KMS-11 (cell line): ENCODE results near the gene IL1R1.

Source experiments
- H2AFZ ChIP-seq: fragments of 200-600 bp; sonication (generic); 2 replicates; pipeline ENCODE4 v1.6.1; 2016; ENCODE audit warnings: antibody characterized with exemption, mixed run types, low read depth
- H3K27ac ChIP-seq: fragments of 200-600 bp; sonication (generic); 2 replicates; pipeline ENCODE4 v1.6.1; 2016; ENCODE audit warnings: mild to moderate bottlenecking, mixed run types
- H3K27me3 ChIP-seq: fragments of 200-600 bp; sonication (generic); 2 replicates; pipeline ENCODE4 v1.6.1; 2017; ENCODE audit warnings: mild to moderate bottlenecking, low read depth, mixed run types, moderate library complexity; ENCODE audit not compliant: insufficient read depth
- H3K36me3 ChIP-seq: fragments of 200-600 bp; sonication (generic); 2 replicates; pipeline ENCODE4 v1.6.1; 2017; ENCODE audit warnings: mild to moderate bottlenecking, mixed run types; ENCODE audit not compliant: insufficient read depth
- H3K4me1 ChIP-seq: fragments of 200-600 bp; sonication (generic); 2 replicates; pipeline ENCODE4 v1.6.1; 2016; ENCODE audit warnings: mild to moderate bottlenecking, low read depth, mixed run types; ENCODE audit not compliant: poor library complexity, severe bottlenecking
- H3K4me2 ChIP-seq: fragments of 200-600 bp; sonication (generic); 2 replicates; pipeline ENCODE4 v1.7.0; 2016; ENCODE audit warnings: mild to moderate bottlenecking, mixed run types
- H3K4me3 ChIP-seq: fragments of 200-600 bp; sonication (generic); IDR thresholded peaks from 2 replicates; pipeline ENCODE4 v1.6.1; 2017; ENCODE audit warnings: low read depth, low read length, mixed read lengths; ENCODE audit not compliant: insufficient read depth
- H3K79me2 ChIP-seq: fragments of 200-600 bp; sonication (generic); 2 replicates; pipeline ENCODE4 v1.6.1; 2016; ENCODE audit warnings: low read depth, mixed run types; ENCODE audit not compliant: insufficient read depth
- H3K9ac ChIP-seq: fragments of 200-600 bp; sonication (generic); 2 replicates; pipeline ENCODE4 v1.6.1; 2016; ENCODE audit warnings: mild to moderate bottlenecking, mixed run types
- H4K20me1 ChIP-seq: fragments of 200-600 bp; sonication (generic); 2 replicates; pipeline ENCODE4 v1.6.1; 2016; ENCODE audit warnings: mild to moderate bottlenecking, mixed run types; ENCODE audit not compliant: insufficient read depth
- CTCF ChIP-seq: fragments of 200-600 bp; sonication (generic); conservative IDR thresholded peaks from 2 replicates; pipeline ENCODE4 v1.6.1; 2017; ENCODE audit warnings: low read depth, mild to moderate bottlenecking, antibody characterized with exemption, low read length, moderate library complexity, mixed read lengths

The IL1R1 gene

GRCh38 chr2:102141970-102142828 lies at the start of gene IL1R1:
IL1R1 (plus strand) TSS chr2:102142746; CDS start chr2:102157725, 14,979 bp downstream.
- Histone ChIP-seq H3K4me1 (no peaks in the 10 kb centered on the region), H3K4me2 (no peak within 1 kb of the TSS), H4K20me1 (no peaks in the 10 kb centered on the region), H3K79me2 (no peaks in the 10 kb centered on the region), H3K27ac (no peak within 1 kb of the TSS), H3K27me3 (no peaks in the 10 kb centered on the region), H2AFZ (no peak within 1 kb of the TSS), H3K4me3 (no peak within 1 kb of the TSS), H3K36me3 (no peaks in the 10 kb centered on the region), H3K9ac (no peak within 1 kb of the TSS)
- no peak for TF ChIP-seq CTCF

- Histone ChIP-seq H3K4me3 (no peak overlapping the region), H3K27me3 (no peaks in the 10 kb centered on the region), H4K20me1 (no peaks in the 10 kb centered on the region), H3K4me1 (no peaks in the 10 kb centered on the region), H3K27ac (no peak overlapping the region), H3K36me3 (no peaks in the 10 kb centered on the region), H3K4me2 (no peak overlapping the region), H2AFZ (no peak overlapping the region), H3K9ac (no peak overlapping the region), H3K79me2 (no peaks in the 10 kb centered on the region)
- no peak for TF ChIP-seq CTCF
These were observed 48.9 kb upstream of the IL1R1 start for GRCh38 chr2:102093662-102094061.

- Histone ChIP-seq H4K20me1 (no peaks in the 10 kb centered on the region), H3K27me3 (no peaks in the 10 kb centered on the region), H3K27ac (no peak overlapping the region), H2AFZ (no peak overlapping the region), H3K36me3 (no peaks in the 10 kb centered on the region), H3K9ac (no peak overlapping the region), H3K4me3 (no peak overlapping the region), H3K4me1 (no peaks in the 10 kb centered on the region), H3K4me2 (no peak overlapping the region), H3K79me2 (no peaks in the 10 kb centered on the region)
- no peak for TF ChIP-seq CTCF
These were observed 47.6 kb upstream of the IL1R1 start for GRCh38 chr2:102094917-102095316.

- Histone ChIP-seq H3K27me3 (no peaks in the 10 kb centered on the region), H3K4me3 (no peak overlapping the region), H3K36me3 (no peaks in the 10 kb centered on the region), H3K9ac (no peak overlapping the region), H3K79me2 (no peaks in the 10 kb centered on the region), H3K4me1 (no peaks in the 10 kb centered on the region), H3K27ac (no peak overlapping the region), H3K4me2 (no peak overlapping the region), H4K20me1 (no peaks in the 10 kb centered on the region), H2AFZ (no peak overlapping the region)
- no peak for TF ChIP-seq CTCF
These were observed 46.4 kb upstream of the IL1R1 start for GRCh38 chr2:102096103-102096502.
